CD4-positive, alpha-beta T cell treated with Interleukin-1 beta for 1 hour (primary cell): ENCODE results near the gene SEPTIN2.
"Not testable (repeated sequence)": the region's sequence is repeated elsewhere in the genome, so short reads cannot be mapped to it uniquely, and the experiment has no call there.

Experiments
- DNase-seq, 2 donors: peaks; one replicate each; pipeline ENCODE4 v3.0.0-alpha.2; 2020 to 2022

SEPTIN2 gene

GRCh38 chr2:241315879-241316631, at the start of gene SEPTIN2:
Gene SEPTIN2 (plus strand): TSS chr2:241315925. CDS start chr2:241324233, 8,308 bp downstream.
- DNase-seq, result peak; percentile 83 to 86

GRCh38 chr2:241267249-241268067, 48.3 kb upstream of the SEPTIN2 start:
- no peak for DNase-seq

- DNase-seq, result no peak
Measured at GRCh38 chr2:241268306-241268705, 47.4 kb upstream of the SEPTIN2 start.

- no peak for DNase-seq
Measured at GRCh38 chr2:241268716-241269445, 46.8 kb upstream of the SEPTIN2 start.

- no peak for DNase-seq
Measured at GRCh38 chr2:241269707-241270520, 45.8 kb upstream of the SEPTIN2 start.

GRCh38 chr2:241270531-241270930, 45.2 kb upstream of the SEPTIN2 start:
- DNase-seq, result no peak

GRCh38 chr2:241271706-241272302, 43.9 kb upstream of the SEPTIN2 start:
- DNase-seq, result peak; percentile 51 to 57

GRCh38 chr2:241272303-241273209, 43.2 kb upstream of the SEPTIN2 start:
- DNase-seq, result peak; percentile 56 to 60

GRCh38 chr2:241273210-241274020, 42.3 kb upstream of the SEPTIN2 start:
- DNase-seq, result no peak

- no peak for DNase-seq
Measured at GRCh38 chr2:241274127-241274526, 41.6 kb upstream of the SEPTIN2 start.

GRCh38 chr2:241275504-241275903, 40.2 kb upstream of the SEPTIN2 start:
- no peak for DNase-seq

GRCh38 chr2:241275910-241276309, 39.8 kb upstream of the SEPTIN2 start:
- no peak for DNase-seq

GRCh38 chr2:241278306-241278705, 37.4 kb upstream of the SEPTIN2 start:
- not testable (repeated sequence) for DNase-seq

GRCh38 chr2:241279413-241279812, 36.3 kb upstream of the SEPTIN2 start:
- DNase-seq, result no peak

- no peak for DNase-seq
Measured at GRCh38 chr2:241279828-241280227, 35.9 kb upstream of the SEPTIN2 start.

- DNase-seq, result no peak
Measured at GRCh38 chr2:241280291-241280690, 35.4 kb upstream of the SEPTIN2 start.

GRCh38 chr2:241282555-241282954, 33.2 kb upstream of the SEPTIN2 start:
- no peak for DNase-seq

GRCh38 chr2:241285596-241285995, 30.1 kb upstream of the SEPTIN2 start:
- no peak for DNase-seq

GRCh38 chr2:241286348-241287090, 29.2 kb upstream of the SEPTIN2 start:
- DNase-seq, result no peak
